Stimulated activated CD8-positive, alpha-beta memory T cell treated with anti-CD3 and anti-CD28 coated beads, Interleukin-15, amount 100 ng/mL, for 24 hours (primary cell): Measurements from ENCODE around the gene SH2D1A.
"Not testable (repeated sequence)": the region's sequence is repeated elsewhere in the genome, so short reads cannot be mapped to it uniquely, and the experiment has no call there.

Source experiments
- DNase-seq: peaks from one replicate; pipeline ENCODE4 v3.0.0-alpha.2; 2020; ENCODE audit warnings: low read depth

Gene SH2D1A

DNA sequence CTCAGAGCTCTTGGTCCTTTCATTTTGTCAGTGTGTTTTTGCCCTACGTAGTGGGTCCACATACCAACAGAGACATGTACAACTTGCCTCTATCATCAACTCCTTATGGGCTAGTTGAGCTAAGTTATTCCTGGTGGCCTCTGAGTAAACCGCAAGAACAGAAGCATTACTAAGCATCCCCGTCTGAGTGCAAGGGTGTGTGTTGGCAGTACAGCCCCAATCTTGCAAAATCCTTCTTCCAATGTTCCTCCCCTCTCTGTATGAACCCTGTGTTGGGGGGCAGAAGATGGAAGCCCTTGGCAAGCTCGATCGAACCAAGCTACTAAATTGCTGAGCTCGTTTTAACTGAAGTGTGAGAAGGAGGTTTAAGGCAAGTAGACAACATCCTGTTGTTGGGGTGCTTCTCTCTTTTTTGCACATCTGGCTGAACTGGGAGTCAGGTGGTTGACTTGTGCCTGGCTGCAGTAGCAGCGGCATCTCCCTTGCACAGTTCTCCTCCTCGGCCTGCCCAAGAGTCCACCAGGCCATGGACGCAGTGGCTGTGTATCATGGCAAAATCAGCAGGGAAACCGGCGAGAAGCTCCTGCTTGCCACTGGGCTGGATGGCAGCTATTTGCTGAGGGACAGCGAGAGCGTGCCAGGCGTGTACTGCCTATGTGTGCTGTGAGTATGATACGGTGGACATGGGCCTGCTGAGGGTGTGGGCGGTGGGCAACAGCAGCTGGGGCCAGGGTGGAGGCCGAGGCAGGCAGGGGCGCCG, at the start of gene SH2D1A:
TSS of gene SH2D1A (plus strand) at position 447 of the 760 bp plus-strand sequence. CDS start at position 527, 80 bp downstream.
- no peak for DNase-seq

DNA sequence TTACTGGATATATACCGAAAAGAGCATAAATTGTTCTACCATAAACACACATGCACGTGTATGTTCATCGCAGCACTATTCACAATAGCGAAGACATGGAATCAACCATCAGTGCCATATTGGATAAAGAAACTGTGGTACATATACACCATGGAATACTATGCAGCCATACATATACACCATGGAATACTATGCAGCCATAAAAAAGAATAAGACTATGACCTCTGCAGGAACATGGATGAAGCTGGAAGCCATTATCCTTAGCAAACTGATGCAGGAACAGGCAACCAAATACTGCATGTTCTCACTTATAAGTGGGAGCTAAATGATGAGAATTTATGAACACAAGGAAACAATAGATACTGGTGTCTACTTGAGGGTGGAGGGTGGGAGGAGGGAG, 47.0 kb upstream of the SH2D1A start:
- DNase-seq, result not testable (repeated sequence)

DNA sequence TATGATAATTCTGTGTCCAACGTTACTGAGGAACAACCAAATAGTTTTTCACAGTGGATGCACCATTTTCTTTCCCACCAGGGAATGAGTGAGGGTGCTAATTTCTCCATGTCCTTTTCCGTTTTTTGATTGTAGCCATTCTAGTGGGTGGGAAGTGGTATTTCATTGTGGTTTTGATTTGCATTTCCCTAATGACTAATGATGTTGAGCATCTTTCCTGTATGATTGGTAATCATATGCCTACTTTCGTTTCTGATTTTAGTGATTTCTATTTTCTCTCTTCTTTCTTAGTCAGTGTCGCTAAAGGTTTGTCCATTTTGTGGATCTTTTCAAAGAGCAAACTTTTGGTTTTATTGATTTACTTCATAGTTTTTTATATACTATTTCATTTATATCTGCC, 46.0 kb upstream of the SH2D1A start:
- DNase-seq, result no peak

DNA sequence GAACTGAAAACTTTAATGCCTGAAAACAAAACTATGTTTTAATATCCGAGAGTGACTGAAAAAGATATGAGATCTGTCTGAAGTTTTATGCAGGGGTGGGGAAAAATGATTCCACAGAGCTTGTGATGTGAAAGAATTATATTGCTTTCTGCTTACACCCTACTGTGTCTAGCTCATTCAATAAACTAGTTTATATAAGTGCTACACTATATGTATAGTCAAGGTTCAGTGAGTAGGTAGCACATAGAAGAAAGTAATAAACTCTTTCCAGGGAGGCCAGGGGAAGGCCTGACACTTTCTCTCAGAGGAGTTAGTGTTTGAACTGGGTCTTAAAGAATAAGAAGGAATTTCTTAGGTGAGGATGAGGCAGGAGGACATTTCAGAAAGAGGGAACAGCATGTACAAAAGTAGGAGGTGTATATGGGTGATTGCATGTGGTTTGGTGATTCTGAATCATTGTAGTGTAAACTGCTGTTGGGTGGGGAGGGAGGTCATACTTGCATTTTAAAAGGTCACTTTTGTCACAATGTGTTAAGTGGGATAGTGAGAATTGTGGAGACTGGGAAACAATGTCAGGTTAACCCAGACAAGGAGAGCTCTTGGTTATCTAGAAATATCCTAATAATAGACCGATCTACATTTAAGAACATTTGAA, 39.0 kb upstream of the SH2D1A start:
- no peak for DNase-seq

DNA sequence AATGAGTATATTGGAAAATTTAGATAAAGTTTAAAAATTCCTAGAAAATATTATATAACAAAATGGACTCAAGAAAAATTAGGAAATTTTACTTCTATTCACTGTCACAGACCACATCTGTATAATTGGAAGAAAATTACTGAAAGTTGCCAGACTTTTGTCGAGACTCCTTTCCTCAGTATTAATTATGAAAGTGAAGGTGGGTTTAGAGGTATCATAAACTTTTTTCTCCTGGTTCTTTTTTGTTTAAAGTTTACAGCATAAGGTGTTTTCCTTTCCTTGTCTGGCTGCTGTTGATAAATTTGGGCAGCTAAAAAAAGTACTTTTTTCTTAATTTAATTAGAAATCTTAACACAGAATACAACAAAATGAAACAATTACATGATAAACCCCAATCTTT, 20.6 kb upstream of the SH2D1A start:
- DNase-seq, result no peak

DNA sequence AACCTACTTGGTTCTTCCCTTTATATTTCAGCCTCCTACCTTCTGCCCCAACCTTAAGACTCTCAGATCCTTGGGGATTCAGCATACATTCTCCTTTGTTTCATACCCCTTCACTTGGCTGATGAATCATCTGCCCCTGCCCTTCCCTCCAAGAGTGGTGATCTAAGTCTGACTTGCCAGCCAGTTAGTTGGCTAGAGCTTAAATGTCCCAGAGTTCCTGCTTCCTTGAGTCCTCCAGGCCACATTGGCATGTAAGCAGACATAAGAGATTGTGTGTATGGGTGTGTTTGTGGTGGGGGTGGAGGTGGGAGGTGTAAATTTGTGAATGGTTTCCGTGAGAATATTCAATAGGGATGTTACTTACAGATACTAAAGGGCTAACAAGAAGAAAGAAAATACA, 17.6 kb upstream of the SH2D1A start:
- DNase-seq, result no peak

DNA sequence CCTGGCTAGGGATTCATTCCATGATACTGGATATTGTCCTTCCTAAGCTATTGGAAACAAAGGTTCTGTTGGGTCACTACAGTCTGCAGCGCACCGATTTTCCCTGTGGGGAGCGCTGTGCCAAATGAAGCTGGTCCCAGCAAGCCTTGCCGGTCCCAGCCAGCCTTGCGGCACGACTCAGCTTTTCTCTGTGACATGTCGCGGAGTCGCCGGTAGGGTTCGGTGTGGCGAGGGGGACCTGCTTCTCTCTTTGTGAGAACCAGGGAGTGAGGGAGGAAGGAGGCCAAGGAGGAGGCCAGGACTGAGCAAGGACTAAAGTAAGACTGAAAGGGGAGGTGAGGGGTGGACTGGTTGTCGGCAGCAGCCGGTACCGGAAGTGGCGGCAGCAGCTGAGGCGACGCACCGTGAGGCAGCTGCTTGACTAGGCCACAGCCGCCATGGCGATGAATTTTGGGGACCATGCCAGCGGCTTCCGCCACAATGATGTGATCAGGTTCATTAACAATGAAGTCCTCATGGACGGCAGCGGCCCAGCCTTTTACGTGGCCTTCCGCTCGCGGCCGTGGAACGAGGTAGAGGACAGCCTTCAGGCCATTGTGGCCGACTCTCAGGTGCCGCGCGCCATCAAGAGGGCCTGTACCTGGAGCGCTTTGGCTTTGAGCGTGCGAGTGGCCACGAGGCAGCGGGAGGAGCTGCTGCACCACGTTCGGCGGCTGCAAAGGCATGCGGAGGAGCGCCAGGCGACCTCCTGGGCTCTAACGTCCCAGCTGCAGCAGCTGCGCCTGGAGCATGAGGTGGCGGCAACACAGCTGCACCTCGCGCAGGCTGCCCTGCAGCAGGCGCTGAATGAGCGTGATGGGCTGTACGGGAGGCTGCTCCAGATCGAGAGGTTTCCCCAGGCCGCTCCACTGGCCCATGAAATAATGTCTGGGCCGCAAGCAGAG, 13.6 kb upstream of the SH2D1A start, which contains the start of gene TEX13D:
TSS of gene TEX13D (plus strand) at position 180 of the 944 bp plus-strand sequence. CDS start at position 438, 258 bp downstream.
- no peak for DNase-seq

DNA sequence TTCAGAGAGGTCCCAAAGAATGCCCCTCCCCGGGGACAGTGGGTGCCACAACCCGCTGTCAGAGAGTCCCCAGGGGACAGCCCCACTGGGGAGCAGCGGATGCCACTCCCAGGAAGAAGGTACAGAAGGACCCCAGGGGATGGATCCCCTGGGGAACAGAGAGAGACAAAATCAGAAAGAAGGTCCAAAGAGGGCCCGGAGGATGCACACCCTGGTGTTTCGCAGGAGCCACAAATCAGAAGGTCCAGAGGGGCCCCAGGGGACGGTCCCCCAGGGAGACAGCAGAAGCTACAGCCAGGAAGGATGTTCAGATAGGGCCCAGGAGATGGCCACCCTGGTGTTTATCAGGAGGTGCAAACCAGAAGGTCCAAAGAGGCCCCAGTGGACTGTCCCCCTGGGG, 12.5 kb upstream of the SH2D1A start:
- DNase-seq, result no peak

DNA sequence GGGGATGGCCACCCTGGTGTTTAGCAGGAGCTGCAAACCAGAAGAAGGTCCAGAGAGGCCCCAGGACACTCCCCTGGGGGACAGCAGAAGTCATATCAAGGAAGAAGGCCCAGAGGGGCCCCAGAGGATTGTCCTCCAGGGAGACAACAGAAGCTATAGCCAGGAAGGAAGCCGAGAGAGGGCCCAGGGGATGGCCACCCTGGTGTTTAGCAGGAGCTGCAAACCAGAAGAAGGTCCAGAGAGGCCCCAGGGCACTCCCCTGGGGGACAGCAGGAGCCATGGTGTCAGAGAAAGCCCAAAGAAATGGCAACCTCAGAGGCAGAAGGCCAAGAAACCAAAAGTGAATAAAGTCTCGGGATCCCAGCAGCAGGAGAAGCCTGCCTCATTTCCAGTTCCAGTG, 11.8 kb upstream of the SH2D1A start:
- DNase-seq, result not testable (repeated sequence)

DNA sequence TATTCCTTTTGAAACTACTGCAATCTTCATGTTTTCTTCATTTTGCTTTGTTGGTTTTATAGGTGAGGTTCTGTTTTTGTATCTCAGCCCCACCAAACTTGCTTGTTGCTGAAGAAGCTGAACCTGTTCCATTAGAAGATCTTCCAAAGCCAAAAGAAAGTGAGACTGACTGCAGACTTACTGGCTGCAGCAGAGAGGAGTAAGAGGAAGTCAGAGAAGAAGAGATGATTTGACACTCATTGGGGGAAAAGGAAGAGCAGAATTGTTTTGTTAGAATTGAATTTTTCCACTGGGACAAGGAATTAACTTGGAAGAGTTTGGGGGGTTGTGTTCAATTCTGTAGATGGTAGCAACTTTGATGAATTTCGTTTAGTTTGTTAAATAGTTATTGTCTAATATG, 10.8 kb upstream of the SH2D1A start:
- no peak for DNase-seq

DNA sequence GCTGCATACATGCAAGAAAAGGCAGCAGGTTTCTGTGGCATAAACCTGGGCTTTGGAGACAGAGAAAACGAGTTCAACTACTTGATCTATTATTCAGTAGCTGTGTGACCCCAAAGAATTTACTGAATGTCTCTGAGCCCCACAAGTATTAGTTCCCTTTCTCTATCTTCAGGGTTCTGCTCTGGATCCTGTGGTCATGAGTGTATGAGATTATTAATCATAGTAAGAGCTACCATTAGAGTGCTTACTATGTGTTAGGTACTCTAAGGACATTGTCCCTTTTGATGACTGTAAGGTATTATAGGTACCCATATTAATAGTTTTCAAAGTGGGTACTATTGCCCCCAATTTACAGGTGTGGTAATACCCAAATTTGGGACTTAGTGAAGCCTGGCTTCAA, 8.4 kb upstream of the SH2D1A start:
- DNase-seq, result no peak

DNA sequence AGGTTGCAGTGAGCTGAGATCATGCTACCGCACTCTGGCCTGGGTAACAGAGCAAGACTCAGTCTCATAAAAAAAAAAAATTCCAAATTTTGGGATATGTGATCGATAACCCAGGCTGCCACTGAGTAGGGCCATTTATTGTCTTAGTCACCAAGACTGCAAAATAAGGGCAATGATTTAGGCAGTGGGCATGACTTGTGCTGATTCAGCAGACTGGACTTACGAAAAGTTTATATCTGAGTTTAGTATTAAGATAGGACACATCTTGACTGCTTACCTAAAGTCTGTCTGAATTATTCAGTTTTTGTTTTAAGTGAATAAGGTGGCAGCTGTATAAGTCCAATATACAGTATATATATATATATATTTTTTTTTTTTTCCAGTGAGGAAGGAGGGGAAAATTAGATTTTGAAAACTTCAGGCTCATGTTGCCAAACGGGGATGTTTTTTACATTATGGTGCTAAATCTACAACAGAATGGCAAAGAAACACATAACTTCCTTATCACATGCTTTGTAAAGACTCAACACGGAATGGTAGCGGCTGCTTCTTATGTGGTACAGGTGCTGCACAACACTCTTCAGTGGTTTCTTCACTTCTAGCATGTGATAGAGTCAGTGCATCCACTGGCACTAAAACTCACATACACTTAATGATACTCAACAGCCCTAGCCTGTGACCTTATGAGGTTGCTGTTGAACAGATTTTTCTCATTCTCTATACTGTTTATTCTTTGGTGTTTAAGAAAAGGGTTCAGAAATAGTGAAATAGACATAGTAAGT, 7.4 kb upstream of the SH2D1A start:
- DNase-seq, result no peak

DNA sequence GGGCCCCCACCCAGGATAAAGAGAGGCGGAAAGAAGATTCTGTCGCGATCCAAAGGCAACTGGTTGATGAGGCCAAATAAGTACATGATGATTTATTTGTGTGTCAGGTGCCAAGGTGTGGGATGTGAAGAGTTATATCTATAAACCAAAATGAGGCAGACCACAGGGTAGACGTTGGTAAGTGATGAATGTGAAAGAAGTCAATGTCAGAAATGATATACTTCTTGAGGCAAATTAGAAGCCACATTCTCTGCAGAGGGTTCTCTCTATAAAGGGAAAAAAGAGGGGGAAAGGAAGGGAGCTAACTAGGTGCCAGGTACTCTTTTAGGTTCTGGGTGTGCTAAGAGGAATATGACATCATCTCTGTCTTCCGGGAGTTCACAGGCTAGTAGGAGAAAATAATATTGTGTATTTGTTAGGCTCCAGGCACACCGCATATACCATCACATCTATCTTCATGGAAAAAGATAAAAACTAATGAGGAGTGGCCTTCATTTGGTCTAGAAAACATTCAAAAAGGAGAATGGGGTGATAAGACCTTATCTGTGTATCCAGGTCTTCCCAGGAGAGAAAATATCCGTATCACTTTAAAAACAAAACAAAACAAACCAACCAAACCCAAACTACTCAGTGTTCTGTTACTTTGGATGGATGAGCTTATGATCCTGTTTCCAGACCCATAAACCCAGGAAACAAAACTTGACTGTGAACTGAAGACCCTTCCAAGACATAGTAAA, 4.8 kb upstream of the SH2D1A start:
- no peak for DNase-seq

DNA sequence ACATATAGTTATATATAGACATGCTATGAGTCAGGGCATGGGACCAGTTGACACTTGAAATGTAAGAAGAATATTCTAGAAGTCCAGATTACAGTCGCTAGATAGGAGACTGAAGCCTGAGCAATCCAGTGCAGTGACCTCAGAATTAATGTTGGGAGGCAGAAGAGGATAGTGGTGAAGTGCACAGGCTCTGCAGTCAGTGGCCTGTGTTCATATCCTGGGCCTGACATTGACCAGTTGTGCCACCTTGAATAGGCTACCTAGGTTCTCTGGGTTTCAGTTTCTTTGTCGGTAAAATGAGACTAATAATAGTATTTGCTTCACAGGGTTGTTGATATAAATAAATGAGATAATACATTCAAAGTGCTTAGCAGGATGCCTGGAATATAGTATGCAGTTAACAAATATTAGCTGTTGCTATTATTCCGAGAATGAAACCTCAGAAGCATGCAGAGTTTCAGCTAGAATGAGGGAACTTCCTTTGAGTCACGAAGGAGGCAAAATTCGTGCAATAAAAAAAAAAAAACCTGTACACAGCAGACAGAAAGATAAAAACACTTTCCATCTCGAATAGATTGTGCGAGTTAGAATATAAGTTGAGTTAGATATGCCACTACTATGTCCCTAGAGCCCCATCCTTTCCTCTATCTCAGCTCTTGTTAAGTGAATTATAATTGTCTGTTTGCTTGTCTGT, 4.0 kb upstream of the SH2D1A start:
- no peak for DNase-seq

DNA sequence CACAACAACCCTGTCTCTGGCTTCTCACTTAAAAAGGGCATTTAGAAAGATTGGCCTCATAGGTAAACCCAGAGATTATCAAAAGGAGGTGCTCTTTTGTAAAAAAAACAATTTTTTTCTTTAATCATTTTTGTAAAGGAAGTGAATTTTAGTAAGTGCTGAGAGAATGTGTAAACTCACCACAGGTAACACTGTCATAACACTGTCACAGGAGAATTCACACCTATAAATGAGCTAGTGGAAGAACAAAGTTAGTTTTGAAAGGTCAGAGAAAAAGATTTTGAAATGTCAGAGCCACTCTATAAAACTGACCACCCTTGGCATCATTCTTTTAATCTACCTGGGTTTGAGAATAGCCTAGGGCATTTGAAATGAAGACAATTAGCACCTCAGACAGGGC, 3.3 kb upstream of the SH2D1A start:
- DNase-seq, result no peak

DNA sequence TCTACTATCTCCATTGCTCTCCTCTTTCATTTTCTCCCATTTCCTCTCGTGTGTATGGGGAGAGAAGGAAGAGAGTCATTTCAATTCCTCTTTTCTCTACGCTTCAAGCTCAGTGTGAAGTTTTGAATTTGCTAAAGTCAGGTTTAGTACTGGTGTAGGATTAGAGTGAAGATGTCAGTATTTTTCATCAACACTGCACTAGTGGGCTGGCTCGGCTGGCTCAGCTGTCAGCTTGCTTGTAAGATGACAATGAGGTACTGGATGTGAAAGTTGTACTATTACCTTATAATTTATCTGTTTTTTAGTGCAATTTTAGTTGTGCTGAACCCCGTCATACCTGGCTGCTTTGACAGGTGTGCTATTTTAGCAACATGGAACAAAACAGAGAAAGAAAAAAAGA, 2.1 kb upstream of the SH2D1A start:
- DNase-seq, result no peak

DNA sequence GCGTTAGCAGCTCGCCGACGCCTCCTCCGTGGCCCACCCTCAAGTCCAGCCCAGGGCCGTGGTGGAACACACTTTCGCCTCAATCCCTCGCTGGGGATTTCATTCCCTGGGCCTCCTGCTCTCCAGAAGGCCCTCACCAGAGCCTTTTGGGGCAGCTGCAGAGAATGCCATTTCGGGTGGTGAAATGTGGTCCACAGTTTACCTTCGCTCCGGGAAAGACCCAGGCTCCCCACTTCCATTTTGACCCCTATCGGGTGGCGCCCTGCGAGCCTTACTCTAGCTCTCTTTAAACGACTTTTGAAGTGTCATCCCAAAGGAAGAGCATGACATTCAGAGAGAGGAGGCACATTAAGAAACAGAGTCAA, 496 bp downstream of the SH2D1A start:
- no peak for DNase-seq

DNA sequence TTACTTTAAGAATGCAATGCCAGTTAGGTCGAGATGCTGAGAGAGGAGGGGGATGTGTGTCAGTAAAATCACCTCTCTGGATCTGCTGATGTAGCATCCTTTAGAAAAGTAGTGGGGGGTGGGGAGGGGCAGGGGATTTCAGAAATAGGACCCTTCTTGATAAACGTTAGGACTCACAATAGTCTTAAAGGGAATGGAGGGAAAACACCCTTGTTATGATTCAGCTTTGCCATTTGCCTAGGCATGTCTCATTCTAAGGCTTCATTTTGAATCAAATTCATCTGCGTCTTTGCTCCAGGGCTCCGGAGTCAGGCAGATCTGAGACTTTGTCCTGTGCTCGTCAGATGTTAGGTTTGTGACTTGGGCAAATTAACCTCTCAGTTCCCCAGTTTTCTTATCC, 879 bp downstream of the SH2D1A start:
- no peak for DNase-seq

DNA sequence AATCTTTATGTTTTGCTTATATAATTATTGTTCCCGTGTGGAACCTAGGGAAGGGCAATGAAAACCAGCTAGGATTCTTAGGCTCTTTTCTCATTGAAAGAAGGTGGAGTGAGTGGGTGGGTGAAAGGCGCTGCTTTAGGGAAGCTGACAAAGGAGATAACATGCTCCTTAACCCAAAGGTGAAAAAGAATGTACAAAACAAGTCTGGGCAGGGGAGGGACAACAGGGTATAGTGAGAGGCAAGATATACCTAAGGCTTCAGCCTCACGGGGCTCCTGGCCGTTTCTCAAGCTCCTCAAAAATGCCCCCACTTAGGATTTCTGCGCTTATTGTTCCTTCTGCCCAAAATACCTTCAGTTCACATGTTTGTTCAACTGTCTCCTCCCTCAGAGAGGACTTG, 1.8 kb downstream of the SH2D1A start:
- no peak for DNase-seq

DNA sequence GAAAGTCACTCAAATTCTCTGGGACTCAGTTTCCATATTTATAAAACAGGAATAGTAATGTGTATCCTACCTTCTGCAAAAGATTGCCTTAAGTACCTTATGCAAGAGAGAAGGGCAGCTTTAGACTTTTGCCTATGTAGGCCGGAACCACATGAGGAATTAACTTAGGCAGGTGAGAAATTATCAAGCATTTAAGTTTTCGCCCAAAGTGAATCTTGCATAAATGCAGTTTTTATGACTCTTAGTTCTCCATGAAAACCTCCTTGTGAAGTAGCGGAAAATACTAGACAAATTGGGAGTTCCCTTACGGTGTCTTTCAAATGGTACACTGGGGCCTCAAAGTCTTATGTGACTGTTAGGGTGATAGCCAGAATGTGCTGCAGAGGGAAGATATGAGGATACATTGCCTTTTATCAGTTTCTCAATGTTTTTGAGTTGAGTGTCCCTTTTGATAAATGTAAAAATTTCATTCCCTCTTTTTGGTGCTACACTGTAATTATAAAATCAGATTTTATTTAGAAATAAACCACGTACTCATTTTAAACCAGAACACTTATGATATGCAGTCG, 2.6 kb downstream of the SH2D1A start:
- DNase-seq, result no peak
